RWPE1 (cell line): Measurements from ENCODE around the gene GPR75.

Source experiments
- CTCF ChIA-PET: fragments of 350-600 bp; sonication (Branson Sonifier 250); formaldehyde crosslinking; extraction: SDS; loops from one replicate; lab custom pipeline; 2021; lab: Yijun Ruan, JAX
- POLR2A ChIA-PET: fragments of 400-600 bp; formaldehyde crosslinking; extraction: SDS; loops from one replicate; lab custom pipeline; 2020; ENCODE audit warnings: antibody characterized with exemption; ENCODE audit not compliant: low non-redundant PET; lab: Yijun Ruan, JAX
- DNase-seq: peaks from one replicate; pipeline ENCODE4 v3.0.0; 2012; ENCODE audit warnings: low spot score
- H3K27ac ChIP-seq: fragments of 450-650 bp; 2 replicates; pipeline ENCODE4 v1.5.1; 2017
- CTCF ChIP-seq: fragments of 450-650 bp; conservative IDR thresholded peaks from 2 replicates; pipeline ENCODE4 v1.5.1; 2017; ENCODE audit warnings: low read depth, mild to moderate bottlenecking

The GPR75 gene

GRCh38 chr2:53859206-53860181, at the start of gene GPR75:
TSS of gene GPR75 (minus strand) at chr2:53859967. CDS start at chr2:53854756, 5,211 bp downstream.
- TF ChIP-seq CTCF = no peak
- peak within 1 kb of the TSS; percentile 24 for H3K27ac ChIP-seq
- DNase-seq = peak; percentile 11
- ChIA-PET POLR2A (no interaction called here), CTCF (interaction anchor here (0.6 kb wide), 1 partner anchor 18 kb away, joined by 3 read pairs; no protein-coding TSS in a partner anchor)

DNA sequence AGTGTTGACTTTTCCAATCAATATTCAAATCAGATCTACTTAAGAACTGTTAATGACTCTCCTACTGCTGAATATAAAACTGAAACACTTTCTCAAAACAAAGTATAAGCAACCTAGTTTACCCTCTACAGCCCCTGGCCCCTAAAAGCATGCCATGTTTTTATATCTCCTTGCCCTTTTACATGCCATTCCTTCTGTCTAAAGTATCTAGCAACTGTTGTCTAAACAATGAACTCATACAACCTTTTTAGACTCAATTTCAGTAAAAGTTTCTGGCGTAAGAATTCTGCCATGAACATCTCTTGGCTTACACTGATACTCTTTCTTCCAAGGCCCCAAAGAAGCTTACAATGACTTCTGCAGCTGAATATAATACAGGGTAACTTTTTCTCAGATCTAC, 47.8 kb upstream of the GPR75 start:
- no peak for TF ChIP-seq CTCF
- POLR2A ChIA-PET = no interaction called here
- CTCF ChIA-PET = no interaction called here
- DNase-seq = no peak
- no peak overlapping the region for H3K27ac ChIP-seq

DNA sequence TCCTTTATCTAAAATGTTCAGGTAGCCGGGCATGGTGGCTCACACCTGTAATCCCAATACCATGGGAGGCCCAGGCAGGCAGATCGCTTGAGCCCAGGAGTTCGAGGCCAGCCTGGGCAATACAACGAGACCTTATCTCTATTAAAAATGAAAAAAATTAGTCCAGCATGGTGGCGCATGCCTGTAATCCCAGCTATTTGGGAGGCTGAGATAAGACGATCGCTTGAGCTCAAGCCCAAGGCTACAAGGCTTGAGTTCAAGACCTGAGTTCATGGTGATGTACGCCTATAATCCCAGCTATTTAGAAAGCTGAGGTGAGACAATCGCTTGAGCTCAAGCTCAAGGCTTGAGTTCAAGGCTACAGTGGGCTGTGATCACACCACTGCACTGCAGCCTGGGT, 45.6 kb upstream of the GPR75 start:
- ChIA-PET CTCF (interaction anchor here (0.6 kb wide), 1 partner anchor 15 kb away, joined by 4 read pairs; no protein-coding TSS in a partner anchor), POLR2A (no interaction called here)
- DNase-seq = no peak
- H3K27ac ChIP-seq = no peak overlapping the region
- no peak for TF ChIP-seq CTCF

DNA sequence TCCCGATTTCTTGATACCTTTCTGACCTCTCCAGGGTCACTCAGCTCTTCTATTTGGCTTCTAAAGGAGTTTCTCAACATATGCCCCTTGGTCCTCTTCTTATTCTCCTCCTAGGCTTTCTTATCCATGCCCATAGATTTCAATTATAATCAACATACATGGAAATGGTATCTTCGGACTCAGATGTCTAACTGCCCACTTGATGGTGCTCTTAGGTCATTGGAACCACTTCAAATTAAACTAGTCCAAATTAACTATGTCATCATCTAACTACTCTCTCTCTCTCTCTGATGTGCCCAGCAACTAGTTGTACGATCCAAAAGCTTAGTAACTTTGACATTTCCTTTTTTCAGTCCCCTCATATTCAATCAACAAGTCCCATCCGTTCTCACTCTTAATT, 43.2 kb upstream of the GPR75 start:
- DNase-seq = no peak
- CTCF ChIA-PET = interaction anchor here (0.6 kb wide), 1 partner anchor 9 kb away, joined by 3 read pairs; no protein-coding TSS in a partner anchor

DNA sequence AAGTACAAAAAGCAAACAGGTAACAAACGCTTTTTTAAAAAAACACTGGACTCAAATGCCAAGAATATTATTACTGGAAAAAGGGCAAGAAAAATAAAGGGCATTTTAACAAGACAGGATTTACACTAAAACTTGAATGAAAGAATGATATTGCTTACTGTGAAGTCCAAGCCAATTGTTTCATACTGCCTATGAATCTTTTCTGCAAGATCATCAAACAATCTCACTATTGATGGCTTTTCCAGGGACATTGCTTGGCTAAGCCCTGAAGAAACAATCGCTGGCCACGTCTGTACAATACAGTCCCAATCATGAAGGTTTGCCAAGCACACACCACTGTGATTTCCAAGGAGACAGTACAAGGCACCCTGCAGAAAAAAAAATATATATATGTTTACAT, 41.4 kb upstream of the GPR75 start:
- no peak overlapping the region for H3K27ac ChIP-seq
- no peak for TF ChIP-seq CTCF
- ChIA-PET CTCF (interaction anchor here (0.5 kb wide), 1 partner anchor 28 kb away, joined by 4 read pairs; no protein-coding TSS in a partner anchor), POLR2A (no interaction called here)
- DNase-seq = no peak

More for the DNA sequence above, 43.2 kb upstream of the GPR75 start:
- H3K27ac ChIP-seq = no peak overlapping the region
- no peak for TF ChIP-seq CTCF
- POLR2A ChIA-PET = no interaction called here

DNA sequence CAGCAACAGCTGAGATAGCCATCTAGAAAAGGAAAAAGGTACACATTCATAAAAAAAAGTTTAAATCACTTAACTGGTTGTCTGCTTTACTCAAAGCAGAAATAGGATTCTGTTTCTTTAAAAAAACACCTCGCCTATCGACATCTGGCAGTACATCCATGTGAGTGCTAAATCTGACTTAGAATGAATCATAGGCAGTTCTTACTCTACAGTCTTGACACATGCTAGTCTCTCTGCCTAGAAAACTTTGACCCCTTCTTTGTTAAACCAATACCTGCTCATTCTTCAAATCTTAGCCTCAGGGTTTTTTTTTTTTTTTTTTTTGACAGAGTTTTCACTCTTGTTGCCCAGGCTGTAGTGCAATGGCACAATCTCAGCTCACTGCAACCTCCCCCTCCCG, 37.1 kb upstream of the GPR75 start:
- POLR2A ChIA-PET = no interaction called here
- peak overlapping the region; percentile 77 for H3K27ac ChIP-seq
- peak; percentile 78 for DNase-seq
- CTCF ChIA-PET = interaction anchor here (0.8 kb wide), 1 partner anchor 113 kb away, joined by 3 read pairs; no protein-coding TSS in a partner anchor
- TF ChIP-seq CTCF = no peak
